Adrenal gland (tissue), 5 donors: Measurements from ENCODE around the gene BRD7.

ENCODE experiments used
- CTCF ChIP-seq, 6 experiments: fragments of 450-650 bp in 4 of 6; fragments of 200-600 bp in 2 of 6; sonication (generic) in 1 of 6; IDR thresholded peaks; 1 replicate in 5 of 6; 2 replicates in 1 of 6; pipeline versions ENCODE4 v1.5.1 to v1.8.0; 2016 to 2021; ENCODE audit warnings: antibody characterized with exemption in 6 of 6, mild to moderate bottlenecking in 2 of 6, moderate library complexity in 1 of 6
- POLR2A ChIP-seq, 2 donors: fragments of 450-650 bp; IDR thresholded peaks; one replicate each; pipeline ENCODE4 v1.6.1; 2017; ENCODE audit warnings: antibody characterized with exemption in 2 of 2, mild to moderate bottlenecking in 2 of 2, moderate library complexity in 1 of 2
- donor health status: DM: no; HTN: no; CAD: no.

DNA sequence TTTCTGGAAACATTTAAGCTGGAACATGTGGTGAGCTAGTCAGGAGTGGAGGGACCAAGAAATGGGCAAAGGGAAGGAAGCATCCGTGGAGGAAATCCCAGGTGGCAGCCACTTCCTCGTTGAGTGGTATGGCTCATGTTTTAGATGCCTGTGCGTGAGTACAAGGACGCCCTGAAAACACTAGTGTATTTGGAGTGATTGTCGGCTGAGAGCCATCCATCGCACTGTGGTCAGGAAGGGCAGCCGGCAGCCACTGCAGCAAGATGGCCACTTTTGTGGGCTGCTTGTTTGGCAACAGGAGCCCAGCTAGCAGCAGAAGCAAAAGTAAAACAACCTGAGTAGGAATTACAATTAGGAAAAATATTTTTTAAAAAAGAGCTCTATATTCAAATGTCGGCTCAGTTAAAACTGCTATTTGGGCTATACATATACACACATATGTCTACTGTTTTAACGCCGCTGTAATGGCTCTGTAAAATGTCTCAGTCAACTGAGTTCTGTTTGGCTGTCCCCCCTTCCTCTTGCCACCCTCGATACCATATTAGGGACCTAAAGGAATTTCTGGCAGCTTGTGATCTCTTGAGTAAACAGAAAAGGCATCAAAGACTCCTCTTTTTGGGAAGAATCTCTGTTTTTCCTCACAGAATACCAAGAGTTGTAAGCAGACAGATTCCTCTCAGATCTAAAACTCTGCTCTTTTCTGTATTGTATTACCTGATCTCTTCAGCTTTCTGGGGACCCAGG, 39.2 kb downstream of the BRD7 start:
- TF ChIP-seq POLR2A (IDR thresholded peaks at IDR 0.05) (no peak), CTCF (IDR thresholded peaks at IDR 0.05) (no peak)
